ENCODE results near the gene TMED4.
"Not testable (repeated sequence)": the region's sequence is repeated elsewhere in the genome, so short reads cannot be mapped to it uniquely, and the experiment has no call there.

Gene TMED4

DNA sequence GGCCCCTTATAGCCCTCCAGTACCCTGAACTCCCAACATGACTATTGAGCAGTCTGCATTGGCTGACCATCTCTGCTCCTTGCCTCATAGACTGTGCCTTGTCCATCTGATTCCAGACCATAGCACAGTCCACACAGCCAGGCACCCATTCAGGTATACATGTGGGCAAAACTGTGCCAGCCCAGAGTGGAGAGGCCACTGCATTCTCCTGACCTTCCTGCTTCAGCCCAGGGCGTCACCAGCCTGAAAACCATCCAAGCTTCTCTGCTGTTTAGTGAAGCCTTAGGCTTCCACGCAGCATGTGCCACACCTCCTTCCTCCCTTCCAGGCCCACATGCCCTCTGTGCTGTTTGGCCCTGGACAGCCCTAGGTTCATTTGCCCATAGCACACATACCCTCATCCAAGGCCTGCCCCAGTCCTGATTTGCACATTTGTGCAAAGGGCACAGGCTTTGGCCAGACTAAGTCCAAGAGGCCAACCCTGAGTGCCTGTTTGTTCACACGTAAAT is 18.8 kb downstream of the TMED4 start:
- no peak overlapping the region for H3K4me3 ChIP-seq (ENCODE audit: low read length)
- H3K36me3 ChIP-seq (ENCODE audit: control insufficient read depth, low read depth, low read length): peaks cover 39% of the 10 kb centered on the region
- no peak overlapping the region for H3K27ac ChIP-seq (ENCODE audit: low read length)
- H3K27me3 ChIP-seq (ENCODE audit: control insufficient read depth, insufficient read depth, low read length): no peaks in the 10 kb centered on the region
- no peaks in the 10 kb centered on the region for H3K9me3 ChIP-seq (ENCODE audit: control insufficient read depth, low read depth, low read length)
- no peak overlapping the region for H3K9ac ChIP-seq (ENCODE audit: low read length)
- H3K4me1 ChIP-seq (ENCODE audit: control insufficient read depth, low read depth, low read length): no peaks in the 10 kb centered on the region

DNA sequence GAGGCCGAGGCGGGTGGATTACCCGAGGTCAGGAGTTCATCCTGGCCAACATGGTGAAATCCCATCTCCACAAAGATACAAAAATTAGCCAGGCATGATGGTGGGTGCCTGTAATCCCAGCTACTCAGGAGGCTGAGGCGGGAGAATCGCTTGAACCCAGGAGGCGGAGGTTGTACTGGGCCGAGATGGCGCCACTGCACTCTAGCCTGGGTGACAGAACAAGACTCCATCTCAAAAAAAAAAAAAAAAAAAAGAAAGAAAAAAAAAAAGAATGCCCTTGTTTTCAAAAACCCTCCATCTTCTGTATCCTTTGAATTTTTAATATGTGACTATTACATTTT is 19.4 kb downstream of the TMED4 start:
- peaks cover 32% of the 10 kb centered on the region for H3K36me3 ChIP-seq (ENCODE audit: control insufficient read depth, low read depth, low read length)
- H3K27ac ChIP-seq (ENCODE audit: low read length); H3K4me3 ChIP-seq (ENCODE audit: low read length); H3K27me3 ChIP-seq (ENCODE audit: control insufficient read depth, insufficient read depth, low read length); H3K9me3 ChIP-seq (ENCODE audit: control insufficient read depth, low read depth, low read length); H3K4me1 ChIP-seq (ENCODE audit: control insufficient read depth, low read depth, low read length); H3K9ac ChIP-seq (ENCODE audit: low read length): not testable (repeated sequence)

DNA sequence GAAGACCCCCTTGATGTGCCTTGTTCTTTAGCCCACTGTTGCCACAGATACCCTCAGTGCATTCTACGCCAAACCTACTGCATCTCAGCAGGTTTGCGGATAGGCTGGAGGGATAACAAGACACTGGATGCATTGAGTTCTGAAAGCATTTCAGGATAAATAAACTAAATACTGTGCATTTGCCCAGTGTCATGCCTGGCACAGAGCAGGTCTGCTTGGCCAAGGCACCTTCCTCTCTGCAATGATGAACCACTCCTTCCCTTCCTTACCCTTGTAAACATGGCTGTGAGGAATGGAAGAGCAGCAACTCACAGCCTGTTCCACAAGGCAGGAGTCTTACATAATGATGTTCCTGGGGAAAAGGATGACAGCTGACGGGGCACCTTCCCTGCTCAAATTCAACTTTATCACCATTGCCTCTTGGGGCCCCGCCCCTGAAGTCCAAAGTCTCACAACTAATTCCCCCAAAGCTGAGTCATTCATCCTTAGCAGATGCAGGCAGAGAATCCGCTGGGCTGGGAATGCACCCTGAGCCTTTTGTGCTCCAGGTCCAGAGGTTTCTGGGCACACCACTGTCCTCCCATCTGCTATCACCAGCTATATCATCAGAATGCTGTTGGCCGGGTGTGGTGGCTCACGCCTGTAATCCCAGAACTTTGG is 19.9 kb downstream of the TMED4 start:
- Histone ChIP-seq H3K27ac (ENCODE audit: low read length) (no peak overlapping the region), H3K9me3 (ENCODE audit: control insufficient read depth, low read depth, low read length) (no peaks in the 10 kb centered on the region), H3K36me3 (ENCODE audit: control insufficient read depth, low read depth, low read length) (peaks cover 27% of the 10 kb centered on the region)

DNA sequence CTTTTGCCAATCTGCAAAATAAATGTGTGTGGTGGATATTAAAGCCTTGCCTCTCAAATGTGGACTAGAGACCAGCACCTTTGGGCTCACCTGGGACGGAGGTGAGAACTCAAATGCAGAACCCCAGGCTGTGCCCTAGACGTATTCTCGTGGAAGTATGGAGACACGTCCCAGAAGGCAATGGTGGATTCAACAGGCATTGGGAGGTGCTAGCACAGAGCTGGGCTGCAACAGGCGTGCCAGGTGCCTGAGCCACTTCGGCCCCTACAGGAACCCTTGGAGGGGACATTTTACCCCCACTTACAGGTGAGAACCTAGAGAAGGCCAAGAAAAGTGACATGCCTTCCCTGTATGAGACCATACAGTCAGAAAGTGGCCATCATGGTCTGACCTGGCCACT is 20.6 kb downstream of the TMED4 start:
- Histone ChIP-seq H3K4me3 (ENCODE audit: low read length) (no peak overlapping the region), H3K36me3 (ENCODE audit: control insufficient read depth, low read depth, low read length) (peaks cover 22% of the 10 kb centered on the region), H3K27me3 (ENCODE audit: control insufficient read depth, insufficient read depth, low read length) (no peaks in the 10 kb centered on the region), H3K9ac (ENCODE audit: low read length) (no peak overlapping the region), H3K27ac (ENCODE audit: low read length) (no peak overlapping the region), H3K9me3 (ENCODE audit: control insufficient read depth, low read depth, low read length) (no peaks in the 10 kb centered on the region), H3K4me1 (ENCODE audit: control insufficient read depth, low read depth, low read length) (no peaks in the 10 kb centered on the region)

More for the DNA sequence above, 19.9 kb downstream of the TMED4 start:
- Histone ChIP-seq H3K4me1 (ENCODE audit: control insufficient read depth, low read depth, low read length) (no peaks in the 10 kb centered on the region), H3K9ac (ENCODE audit: low read length) (no peak overlapping the region), H3K27me3 (ENCODE audit: control insufficient read depth, insufficient read depth, low read length) (no peaks in the 10 kb centered on the region), H3K4me3 (ENCODE audit: low read length) (no peak overlapping the region)

DNA sequence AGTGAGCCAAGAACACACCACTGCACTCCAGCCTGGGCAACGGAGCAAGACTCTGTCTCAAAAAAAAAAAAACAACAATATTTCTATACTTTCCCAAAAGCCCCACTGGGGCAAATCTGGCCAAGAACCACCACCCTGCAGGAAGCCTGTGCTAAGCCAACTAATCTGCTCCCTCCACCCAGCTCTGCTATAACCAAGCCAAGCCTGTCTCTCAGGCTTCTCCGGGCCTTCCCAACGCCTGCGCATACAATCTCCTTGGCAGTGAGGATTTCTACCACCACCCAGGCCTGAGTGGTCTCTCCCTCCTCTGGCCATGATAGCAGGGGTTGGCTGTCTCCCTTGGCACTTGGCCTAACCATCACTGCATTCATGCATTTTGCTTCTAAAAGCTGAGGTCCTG is 22.5 kb downstream of the TMED4 start:
- Histone ChIP-seq H3K27me3 (ENCODE audit: control insufficient read depth, insufficient read depth, low read length) (no peaks in the 10 kb centered on the region), H3K4me1 (ENCODE audit: control insufficient read depth, low read depth, low read length) (no peaks in the 10 kb centered on the region), H3K4me3 (ENCODE audit: low read length) (no peak overlapping the region), H3K9me3 (ENCODE audit: control insufficient read depth, low read depth, low read length) (no peaks in the 10 kb centered on the region), H3K9ac (ENCODE audit: low read length) (no peak overlapping the region), H3K36me3 (ENCODE audit: control insufficient read depth, low read depth, low read length) (peaks cover 5% of the 10 kb centered on the region), H3K27ac (ENCODE audit: low read length) (no peak overlapping the region)

DNA sequence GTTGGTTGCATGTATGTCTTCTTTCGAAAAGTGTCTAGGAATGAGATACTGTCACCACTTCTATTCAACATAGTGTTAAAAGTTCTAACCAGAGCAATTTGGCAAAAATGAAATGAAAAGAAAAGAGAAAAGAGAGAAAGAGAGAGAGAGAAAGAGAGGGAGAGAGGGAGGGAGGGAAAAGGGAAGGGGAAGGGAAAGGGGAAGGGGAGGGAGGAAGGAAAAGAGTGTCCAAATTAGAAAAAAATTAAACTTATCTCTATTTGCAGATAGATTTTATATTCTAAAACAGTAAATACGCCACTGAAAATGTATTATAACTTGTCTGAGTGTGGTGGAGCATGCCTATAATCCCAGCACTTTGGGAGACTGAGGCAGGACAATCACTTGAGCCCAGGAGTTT is 24.5 kb downstream of the TMED4 start:
- H3K9me3 ChIP-seq (ENCODE audit: control insufficient read depth, low read depth, low read length): no peaks in the 10 kb centered on the region
- H3K4me1 ChIP-seq (ENCODE audit: control insufficient read depth, low read depth, low read length): no peaks in the 10 kb centered on the region
- H3K36me3 ChIP-seq (ENCODE audit: control insufficient read depth, low read depth, low read length): no peaks in the 10 kb centered on the region
- H3K27me3 ChIP-seq (ENCODE audit: control insufficient read depth, insufficient read depth, low read length): no peaks in the 10 kb centered on the region
- H3K27ac ChIP-seq (ENCODE audit: low read length): no peak overlapping the region
- H3K9ac ChIP-seq (ENCODE audit: low read length): no peak overlapping the region
- H3K4me3 ChIP-seq (ENCODE audit: low read length): no peak overlapping the region

DNA sequence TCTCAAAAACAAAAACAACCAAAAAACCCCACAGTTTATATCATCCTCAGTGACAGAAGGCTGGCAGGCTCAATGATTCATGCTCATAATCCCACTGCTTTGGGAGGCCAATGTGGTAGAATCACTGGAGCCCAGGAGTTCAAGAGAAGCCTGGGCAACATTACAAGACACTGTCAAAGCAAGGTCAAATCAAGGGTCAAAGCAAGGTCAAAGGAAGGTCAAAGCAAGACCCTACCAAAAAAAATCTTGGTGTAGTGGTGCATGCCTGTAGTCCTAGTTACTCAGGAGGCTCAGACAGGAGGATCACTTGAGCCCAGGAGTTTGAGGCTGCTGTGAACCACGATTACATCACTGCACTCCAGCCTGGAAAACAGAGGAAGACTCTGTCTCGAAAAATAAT is 26.7 kb downstream of the TMED4 start:
- H3K4me3 ChIP-seq (ENCODE audit: low read length): no peak overlapping the region
- H3K9me3 ChIP-seq (ENCODE audit: control insufficient read depth, low read depth, low read length): no peaks in the 10 kb centered on the region
- no peak overlapping the region for H3K9ac ChIP-seq (ENCODE audit: low read length)
- no peaks in the 10 kb centered on the region for H3K4me1 ChIP-seq (ENCODE audit: control insufficient read depth, low read depth, low read length)
- H3K36me3 ChIP-seq (ENCODE audit: control insufficient read depth, low read depth, low read length): no peaks in the 10 kb centered on the region
- no peak overlapping the region for H3K27ac ChIP-seq (ENCODE audit: low read length)
- no peaks in the 10 kb centered on the region for H3K27me3 ChIP-seq (ENCODE audit: control insufficient read depth, insufficient read depth, low read length)

DNA sequence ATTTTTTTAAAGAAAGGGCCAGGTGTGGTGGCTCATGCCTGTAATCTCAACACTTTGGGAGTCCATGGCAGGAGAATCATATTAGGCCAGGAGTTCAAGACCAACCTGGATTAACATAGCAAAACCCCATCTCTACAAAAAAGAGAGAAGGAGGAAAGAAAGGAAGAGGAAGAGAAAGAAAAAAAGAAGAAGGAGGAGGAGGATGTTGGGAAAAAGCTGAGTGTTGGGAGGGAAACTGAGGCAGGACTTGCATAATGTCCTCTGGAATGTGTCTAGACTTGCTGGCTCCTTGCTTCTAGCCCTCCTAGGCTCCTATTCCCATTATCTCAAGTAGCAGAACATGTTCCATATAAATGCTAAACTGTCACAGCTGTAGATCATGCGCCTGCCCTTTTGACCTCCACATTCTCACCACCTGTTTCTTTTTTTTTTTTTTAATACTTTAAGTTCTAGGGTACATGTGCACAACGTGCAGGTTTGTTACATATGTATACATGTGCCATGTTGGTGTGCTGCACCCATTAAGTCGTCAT is 29.5 kb downstream of the TMED4 start:
- H3K27me3 ChIP-seq (ENCODE audit: control insufficient read depth, insufficient read depth, low read length); H3K4me3 ChIP-seq (ENCODE audit: low read length); H3K9ac ChIP-seq (ENCODE audit: low read length); H3K4me1 ChIP-seq (ENCODE audit: control insufficient read depth, low read depth, low read length); H3K36me3 ChIP-seq (ENCODE audit: control insufficient read depth, low read depth, low read length); H3K27ac ChIP-seq (ENCODE audit: low read length); H3K9me3 ChIP-seq (ENCODE audit: control insufficient read depth, low read depth, low read length): not testable (repeated sequence)

DNA sequence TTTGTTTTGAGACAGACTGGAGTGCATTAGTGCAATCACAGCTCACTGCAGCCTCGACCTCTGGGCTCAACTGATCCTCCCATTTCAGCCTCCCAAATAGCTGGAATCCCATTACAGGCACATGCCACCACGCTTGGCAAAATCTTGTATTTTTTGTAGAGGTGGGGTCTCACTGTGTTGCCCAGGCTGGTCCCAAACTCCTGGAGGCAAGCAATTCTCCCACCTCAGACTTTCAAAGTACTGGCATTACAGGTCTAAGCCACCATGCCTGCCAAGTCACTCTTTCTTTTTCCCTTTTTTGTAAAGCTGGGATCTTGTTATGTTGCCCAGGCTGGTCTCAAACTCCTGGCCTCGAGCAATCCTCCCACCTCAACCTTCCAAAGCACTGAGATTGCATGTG is 32.6 kb downstream of the TMED4 start:
- H3K4me1 ChIP-seq (ENCODE audit: control insufficient read depth, low read depth, low read length): no peaks in the 10 kb centered on the region
- H3K4me3 ChIP-seq (ENCODE audit: low read length): no peak overlapping the region
- H3K36me3 ChIP-seq (ENCODE audit: control insufficient read depth, low read depth, low read length): no peaks in the 10 kb centered on the region
- no peak overlapping the region for H3K27ac ChIP-seq (ENCODE audit: low read length)
- H3K27me3 ChIP-seq (ENCODE audit: control insufficient read depth, insufficient read depth, low read length): no peaks in the 10 kb centered on the region
- no peak overlapping the region for H3K9ac ChIP-seq (ENCODE audit: low read length)
- H3K9me3 ChIP-seq (ENCODE audit: control insufficient read depth, low read depth, low read length): no peaks in the 10 kb centered on the region

DNA sequence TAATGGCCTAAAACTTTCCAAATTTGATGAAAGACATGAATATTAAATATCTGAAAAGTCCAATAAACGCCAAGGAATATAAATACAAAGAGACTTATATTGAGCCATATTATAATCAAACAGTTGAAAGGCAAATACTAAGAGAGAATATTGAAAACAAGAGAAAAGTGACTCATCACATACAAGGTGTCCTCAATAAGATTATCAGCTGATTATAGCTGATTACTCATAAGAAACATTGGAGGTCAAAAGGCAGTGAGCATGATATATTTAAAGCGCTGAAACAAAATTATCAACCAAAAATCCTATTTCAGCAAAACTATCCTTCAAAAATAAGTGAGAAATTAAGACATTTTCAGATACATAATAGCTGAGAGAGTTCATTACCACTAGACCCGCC is 33.1 kb downstream of the TMED4 start:
- Histone ChIP-seq H3K4me3 (ENCODE audit: low read length) (no peak overlapping the region), H3K9ac (ENCODE audit: low read length) (no peak overlapping the region)

DNA sequence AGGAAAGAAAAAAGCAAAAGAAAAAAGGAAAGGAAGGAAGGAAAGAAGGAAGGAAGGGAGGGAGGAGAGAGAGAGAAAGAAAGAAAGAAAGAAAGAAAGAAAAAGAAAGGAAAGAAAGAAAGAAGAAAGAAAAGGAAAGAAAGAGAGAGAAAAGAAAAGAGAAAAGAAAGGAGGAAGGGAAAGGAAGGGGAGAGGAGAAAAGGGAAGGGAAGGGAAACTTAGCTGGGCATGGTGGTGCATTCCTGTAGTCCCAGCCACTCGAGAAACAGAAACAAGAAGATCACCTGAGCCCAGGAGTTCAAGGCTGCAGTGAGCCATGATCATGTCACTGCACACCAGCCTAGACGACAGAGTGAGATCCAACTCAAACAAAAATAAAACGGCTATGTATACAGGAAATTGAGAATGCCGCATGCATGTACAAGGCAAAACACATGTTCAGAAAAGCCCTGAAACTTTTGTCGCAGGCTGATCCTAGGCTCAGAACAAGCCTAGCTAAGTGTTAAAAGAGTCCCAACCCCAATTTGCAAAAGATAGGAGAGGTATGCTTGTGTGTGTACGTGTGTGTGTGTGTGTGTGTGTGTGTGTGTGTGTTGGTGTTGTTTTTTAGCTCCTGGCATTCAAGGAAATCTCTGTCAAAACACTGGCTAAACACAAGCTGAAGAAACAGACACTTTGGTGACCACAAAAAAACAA is 34.3 kb downstream of the TMED4 start:
- no peak overlapping the region for H3K27ac ChIP-seq (ENCODE audit: low read length)

More for the DNA sequence above, 33.1 kb downstream of the TMED4 start:
- Histone ChIP-seq H3K36me3 (ENCODE audit: control insufficient read depth, low read depth, low read length) (no peaks in the 10 kb centered on the region), H3K9me3 (ENCODE audit: control insufficient read depth, low read depth, low read length) (no peaks in the 10 kb centered on the region), H3K27me3 (ENCODE audit: control insufficient read depth, insufficient read depth, low read length) (no peaks in the 10 kb centered on the region), H3K27ac (ENCODE audit: low read length) (no peak overlapping the region), H3K4me1 (ENCODE audit: control insufficient read depth, low read depth, low read length) (no peaks in the 10 kb centered on the region)

More for the DNA sequence above, 34.3 kb downstream of the TMED4 start:
- Histone ChIP-seq H3K9ac (ENCODE audit: low read length) (no peak overlapping the region), H3K27me3 (ENCODE audit: control insufficient read depth, insufficient read depth, low read length) (no peaks in the 10 kb centered on the region), H3K4me3 (ENCODE audit: low read length) (no peak overlapping the region), H3K4me1 (ENCODE audit: control insufficient read depth, low read depth, low read length) (no peaks in the 10 kb centered on the region), H3K9me3 (ENCODE audit: control insufficient read depth, low read depth, low read length) (no peaks in the 10 kb centered on the region), H3K36me3 (ENCODE audit: control insufficient read depth, low read depth, low read length) (no peaks in the 10 kb centered on the region)
